Panc1 (cell line): ENCODE results near the gene AAK1. TPM values are rescaled to one million over a fixed set of nuclear protein-coding genes. Genes with fewer than 3 reads are reported as not detected.

Source experiments
- ATAC-seq: fragments of 200-7000 bp; cut with Tn5 transposase; 2 replicates; pipeline ENCODE4 v1.9.1; 2020; ENCODE audit warnings: mild to moderate bottlenecking, moderate library complexity
- BruUV-seq: library from RNA; stranded (reverse); fragments of 400-500 nt; replicated peaks from 2 replicates; lab custom pipeline; 2021; lab: Mats Ljungman, UMichigan
- CTCF ChIA-PET: fragments of 300-600 bp; sonication (Branson Sonifier 250); formaldehyde crosslinking; loops from one replicate; lab custom pipeline; 2022; ENCODE audit warnings: antibody characterized with exemption; lab: Charles Lee
- POLR2A ChIA-PET: fragments of 300-600 bp; sonication (Branson Sonifier 250); formaldehyde crosslinking; loops from one replicate; lab custom pipeline; 2022; ENCODE audit warnings: antibody characterized with exemption; lab: Charles Lee
- DNase-seq: peaks from one replicate; pipeline ENCODE4 v3.0.0-alpha.2; 2010; ENCODE audit warnings: low read depth, low spot score
- H3K27ac ChIP-seq: 2 replicates; pipeline ENCODE4 v1.5.1; 2011; ENCODE audit warnings: mild to moderate bottlenecking, low read length, inconsistent platforms
- H3K27me3 ChIP-seq: fragments of 200-500 bp; sonication (Bioruptor generic); 2 replicates; pipeline ENCODE4 v1.6.0; 2014; ENCODE audit warnings: low read length, inconsistent platforms; ENCODE audit not compliant: control insufficient read depth, insufficient read depth
- H3K36me3 ChIP-seq: fragments of 200-500 bp; sonication (Bioruptor generic); 2 replicates; pipeline ENCODE4 v1.5.1; 2014; ENCODE audit warnings: inconsistent platforms, mild to moderate bottlenecking, low read length, moderate library complexity; ENCODE audit not compliant: control insufficient read depth, insufficient read depth
- H3K4me1 ChIP-seq: 2 replicates; pipeline ENCODE4 v1.5.1; 2011; ENCODE audit warnings: inconsistent platforms, mild to moderate bottlenecking, low read length, moderate library complexity; ENCODE audit not compliant: control insufficient read depth, insufficient read depth
- H3K4me3 ChIP-seq, 2 experiments: 2 replicates each; pipeline ENCODE4 v1.5.1; 2011 to 2012; ENCODE audit warnings: low read depth in 2 of 2, low read length in 2 of 2, mild to moderate bottlenecking in 2 of 2, inconsistent platforms in 1 of 2, moderate library complexity in 1 of 2
- H3K9me3 ChIP-seq: fragments of 200-500 bp; sonication (Bioruptor generic); 2 replicates; pipeline ENCODE4 v1.5.1; 2014; ENCODE audit warnings: low read depth, mild to moderate bottlenecking, inconsistent platforms, low read length, moderate library complexity; ENCODE audit not compliant: control insufficient read depth, insufficient read depth
- POLR2AphosphoS5 ChIP-seq: IDR thresholded peaks from 2 replicates; pipeline ENCODE4 v1.6.1; 2012; ENCODE audit warnings: mild to moderate bottlenecking, low read depth, low read length, moderate library complexity
- SIN3A ChIP-seq: IDR thresholded peaks from 2 replicates; pipeline ENCODE4 v1.6.1; 2012; ENCODE audit warnings: low read depth, mild to moderate bottlenecking, low read length, moderate library complexity, borderline replicate concordance; ENCODE audit not compliant: insufficient read depth
- TCF7L2 ChIP-seq: IDR thresholded peaks from 2 replicates; pipeline ENCODE4 v1.6.1; 2011; ENCODE audit warnings: mild to moderate bottlenecking, low read depth, low read length, inconsistent platforms
- in situ Hi-C: cut with HindIII; loops from 2 replicates; pipeline ENCODE4 v1.10.0; 2016; ENCODE audit warnings: low sequenced_read_pairs, low pct_unique_long_range_greater_than_20kb
- intact Hi-C: fragments of 100-400 bp; cut with micrococcal nuclease; formaldehyde crosslinking; loops from one replicate; pipeline ENCODE4 v1.10.0; 2022; ENCODE audit not compliant: unreplicated experiment
- total RNA-seq: library from RNA; stranded (reverse); gene quantifications from one replicate; pipeline ENCODE4 v1.2.1, GENCODE V29; 2021; ENCODE audit not compliant: unreplicated experiment
- TF ChIP-seq, protein P1 (sequence below), 2 experiments: IDR thresholded peaks; 2 replicates each; pipeline ENCODE4 v1.6.1; 2011 to 2012; ENCODE audit warnings: low read depth in 2 of 2, control low read depth in 1 of 2, low read length in 1 of 2, mild to moderate bottlenecking in 1 of 2, moderate library complexity in 1 of 2; ENCODE audit not compliant: insufficient read depth in 1 of 2
- TF ChIP-seq, protein P2 (sequence below): fragments of 450-650 bp; IDR thresholded peaks from 2 replicates; pipeline ENCODE4 v1.5.1; 2017; ENCODE audit warnings: mild to moderate bottlenecking

Gene AAK1
- total RNA-seq, 1 experiment from 2014 or later: 123 TPM

DNA sequence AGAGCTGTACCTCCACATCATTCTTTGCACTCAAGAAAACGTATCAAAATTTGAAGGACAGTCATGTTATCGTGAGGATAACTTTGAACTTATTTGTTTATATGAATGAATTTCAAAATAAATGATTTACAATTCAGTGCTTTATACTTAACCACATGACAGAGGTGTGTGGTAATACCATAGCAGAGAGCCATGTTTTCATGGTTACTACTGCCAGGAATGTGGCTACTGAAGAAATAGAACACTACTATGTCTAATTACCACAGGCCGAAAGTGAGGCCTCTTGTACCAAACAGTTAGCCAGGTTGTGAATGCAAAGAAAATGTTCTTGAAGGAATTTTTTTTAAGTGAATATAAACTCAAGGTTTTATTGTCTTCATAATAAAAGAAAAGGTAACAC lies 49.2 kb downstream of the AAK1 start:
- H3K4me3 ChIP-seq: no peak overlapping the region
- intact Hi-C loops: no loop called here
- ATAC-seq (no peak), DNase-seq (no peak)
- POLR2A ChIA-PET: no interaction called here
- H3K36me3 ChIP-seq: no peaks in the 10 kb centered on the region
- peaks cover 8% of the 10 kb centered on the region; the same call in 1 of the 2 replicates for H3K4me1 ChIP-seq
- TF ChIP-seq SIN3A: no peak
- TF ChIP-seq, protein P1, sequence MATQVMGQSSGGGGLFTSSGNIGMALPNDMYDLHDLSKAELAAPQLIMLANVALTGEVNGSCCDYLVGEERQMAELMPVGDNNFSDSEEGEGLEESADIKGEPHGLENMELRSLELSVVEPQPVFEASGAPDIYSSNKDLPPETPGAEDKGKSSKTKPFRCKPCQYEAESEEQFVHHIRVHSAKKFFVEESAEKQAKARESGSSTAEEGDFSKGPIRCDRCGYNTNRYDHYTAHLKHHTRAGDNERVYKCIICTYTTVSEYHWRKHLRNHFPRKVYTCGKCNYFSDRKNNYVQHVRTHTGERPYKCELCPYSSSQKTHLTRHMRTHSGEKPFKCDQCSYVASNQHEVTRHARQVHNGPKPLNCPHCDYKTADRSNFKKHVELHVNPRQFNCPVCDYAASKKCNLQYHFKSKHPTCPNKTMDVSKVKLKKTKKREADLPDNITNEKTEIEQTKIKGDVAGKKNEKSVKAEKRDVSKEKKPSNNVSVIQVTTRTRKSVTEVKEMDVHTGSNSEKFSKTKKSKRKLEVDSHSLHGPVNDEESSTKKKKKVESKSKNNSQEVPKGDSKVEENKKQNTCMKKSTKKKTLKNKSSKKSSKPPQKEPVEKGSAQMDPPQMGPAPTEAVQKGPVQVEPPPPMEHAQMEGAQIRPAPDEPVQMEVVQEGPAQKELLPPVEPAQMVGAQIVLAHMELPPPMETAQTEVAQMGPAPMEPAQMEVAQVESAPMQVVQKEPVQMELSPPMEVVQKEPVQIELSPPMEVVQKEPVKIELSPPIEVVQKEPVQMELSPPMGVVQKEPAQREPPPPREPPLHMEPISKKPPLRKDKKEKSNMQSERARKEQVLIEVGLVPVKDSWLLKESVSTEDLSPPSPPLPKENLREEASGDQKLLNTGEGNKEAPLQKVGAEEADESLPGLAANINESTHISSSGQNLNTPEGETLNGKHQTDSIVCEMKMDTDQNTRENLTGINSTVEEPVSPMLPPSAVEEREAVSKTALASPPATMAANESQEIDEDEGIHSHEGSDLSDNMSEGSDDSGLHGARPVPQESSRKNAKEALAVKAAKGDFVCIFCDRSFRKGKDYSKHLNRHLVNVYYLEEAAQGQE (IDR thresholded peaks at IDR 0.05; ENCODE audit: insufficient read depth in 1 of 2, low read depth in 2 of 2, low read length in 1 of 2): no peak
- TF ChIP-seq, protein P2, sequence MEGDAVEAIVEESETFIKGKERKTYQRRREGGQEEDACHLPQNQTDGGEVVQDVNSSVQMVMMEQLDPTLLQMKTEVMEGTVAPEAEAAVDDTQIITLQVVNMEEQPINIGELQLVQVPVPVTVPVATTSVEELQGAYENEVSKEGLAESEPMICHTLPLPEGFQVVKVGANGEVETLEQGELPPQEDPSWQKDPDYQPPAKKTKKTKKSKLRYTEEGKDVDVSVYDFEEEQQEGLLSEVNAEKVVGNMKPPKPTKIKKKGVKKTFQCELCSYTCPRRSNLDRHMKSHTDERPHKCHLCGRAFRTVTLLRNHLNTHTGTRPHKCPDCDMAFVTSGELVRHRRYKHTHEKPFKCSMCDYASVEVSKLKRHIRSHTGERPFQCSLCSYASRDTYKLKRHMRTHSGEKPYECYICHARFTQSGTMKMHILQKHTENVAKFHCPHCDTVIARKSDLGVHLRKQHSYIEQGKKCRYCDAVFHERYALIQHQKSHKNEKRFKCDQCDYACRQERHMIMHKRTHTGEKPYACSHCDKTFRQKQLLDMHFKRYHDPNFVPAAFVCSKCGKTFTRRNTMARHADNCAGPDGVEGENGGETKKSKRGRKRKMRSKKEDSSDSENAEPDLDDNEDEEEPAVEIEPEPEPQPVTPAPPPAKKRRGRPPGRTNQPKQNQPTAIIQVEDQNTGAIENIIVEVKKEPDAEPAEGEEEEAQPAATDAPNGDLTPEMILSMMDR: no peak
- no peak for TF ChIP-seq POLR2AphosphoS5
- no peak for TF ChIP-seq TCF7L2
- no peaks in the 10 kb centered on the region for H3K27me3 ChIP-seq
- H3K9me3 ChIP-seq: no peaks in the 10 kb centered on the region
- in situ Hi-C loops: no loop called here
- CTCF ChIA-PET: no interaction called here
- no peak overlapping the region for H3K27ac ChIP-seq
- BruUV-seq: no TSS peak

DNA sequence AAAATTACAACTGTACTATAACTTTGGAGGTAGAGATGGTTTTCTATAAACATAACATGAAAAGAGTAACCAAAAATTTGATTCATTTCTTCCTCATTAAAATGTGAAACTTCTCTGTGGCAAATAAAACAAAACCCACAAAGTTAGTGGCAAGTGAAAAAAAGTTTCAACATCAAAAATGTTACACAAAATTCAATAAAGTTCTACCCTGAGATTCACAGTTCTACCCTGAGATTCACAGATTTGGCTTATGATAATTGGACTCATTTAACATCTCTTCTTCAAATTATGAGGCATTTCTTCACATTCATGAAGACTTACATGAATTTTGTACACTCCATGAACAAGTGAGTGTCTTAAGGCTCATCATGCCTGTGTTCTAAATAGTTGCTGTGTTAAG lies 51.0 kb downstream of the AAK1 start:
- CTCF ChIA-PET: no interaction called here

More for the DNA sequence above, 51.0 kb downstream of the AAK1 start:
- in situ Hi-C loops (no loop called here), intact Hi-C loops (no loop called here)
- TF ChIP-seq TCF7L2 (no peak), POLR2AphosphoS5 (no peak), SIN3A (no peak)
- TF ChIP-seq, protein P1 (IDR thresholded peaks at IDR 0.05; ENCODE audit: insufficient read depth in 1 of 2, low read depth in 2 of 2, low read length in 1 of 2): no peak
- TF ChIP-seq, protein P2: no peak
- Histone ChIP-seq H3K4me1 (peaks cover 5% of the 10 kb centered on the region; the same call in 1 of the 2 replicates), H3K4me3 (no peak overlapping the region), H3K27me3 (no peaks in the 10 kb centered on the region), H3K9me3 (no peaks in the 10 kb centered on the region), H3K36me3 (no peaks in the 10 kb centered on the region), H3K27ac (no peak overlapping the region)
- no TSS peak for BruUV-seq
- POLR2A ChIA-PET: no interaction called here
- no peak for ATAC-seq
- no peak for DNase-seq
